Esophagus squamous epithelium (tissue), 4 donors: Measurements from ENCODE around the gene KCNIP2.

ENCODE experiments used
- POLR2A ChIP-seq, 4 donors: fragments of 450-650 bp; IDR thresholded peaks; one replicate each; pipeline ENCODE4 v1.6.1; 2017; ENCODE audit warnings: antibody characterized with exemption in 4 of 4, mild to moderate bottlenecking in 4 of 4, moderate library complexity in 3 of 4
- TF ChIP-seq, protein P1 (sequence below), 6 experiments: fragments of 450-650 bp in 4 of 6; fragments of 200-600 bp in 2 of 6; sonication (generic) in 2 of 6; IDR thresholded peaks; one replicate each; pipeline ENCODE4 v1.5.1; 2016 to 2019; ENCODE audit warnings: antibody characterized with exemption in 6 of 6, mild to moderate bottlenecking in 4 of 6, moderate library complexity in 4 of 6

DNA sequence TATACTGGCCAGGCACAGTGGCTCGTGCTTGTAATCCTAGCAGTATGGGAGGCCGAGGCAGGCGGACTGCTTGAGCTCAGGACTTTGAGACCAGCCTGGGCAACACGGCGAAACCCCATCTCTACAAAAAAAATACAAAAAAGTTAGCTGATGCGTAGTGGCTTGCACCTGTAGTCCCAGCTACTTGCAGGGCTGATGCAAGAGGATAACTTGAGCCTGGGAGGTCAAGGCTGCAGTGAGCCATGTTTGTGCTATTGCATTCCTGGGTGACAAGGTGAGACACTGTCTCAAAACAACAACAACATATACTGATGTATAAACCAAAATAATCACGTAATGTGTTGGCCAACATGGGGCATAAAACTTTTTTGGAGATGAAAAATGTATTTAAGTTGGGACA is 53.9 kb downstream of the KCNIP2 start:
- TF ChIP-seq, protein P1, sequence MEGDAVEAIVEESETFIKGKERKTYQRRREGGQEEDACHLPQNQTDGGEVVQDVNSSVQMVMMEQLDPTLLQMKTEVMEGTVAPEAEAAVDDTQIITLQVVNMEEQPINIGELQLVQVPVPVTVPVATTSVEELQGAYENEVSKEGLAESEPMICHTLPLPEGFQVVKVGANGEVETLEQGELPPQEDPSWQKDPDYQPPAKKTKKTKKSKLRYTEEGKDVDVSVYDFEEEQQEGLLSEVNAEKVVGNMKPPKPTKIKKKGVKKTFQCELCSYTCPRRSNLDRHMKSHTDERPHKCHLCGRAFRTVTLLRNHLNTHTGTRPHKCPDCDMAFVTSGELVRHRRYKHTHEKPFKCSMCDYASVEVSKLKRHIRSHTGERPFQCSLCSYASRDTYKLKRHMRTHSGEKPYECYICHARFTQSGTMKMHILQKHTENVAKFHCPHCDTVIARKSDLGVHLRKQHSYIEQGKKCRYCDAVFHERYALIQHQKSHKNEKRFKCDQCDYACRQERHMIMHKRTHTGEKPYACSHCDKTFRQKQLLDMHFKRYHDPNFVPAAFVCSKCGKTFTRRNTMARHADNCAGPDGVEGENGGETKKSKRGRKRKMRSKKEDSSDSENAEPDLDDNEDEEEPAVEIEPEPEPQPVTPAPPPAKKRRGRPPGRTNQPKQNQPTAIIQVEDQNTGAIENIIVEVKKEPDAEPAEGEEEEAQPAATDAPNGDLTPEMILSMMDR (IDR thresholded peaks at IDR 0.05), result no peak
- no peak for TF ChIP-seq POLR2A (IDR thresholded peaks at IDR 0.05)
